ENCODE data around the gene FAM171A1.

The FAM171A1 gene

GRCh38 chr10:15351099-15351820 is 19.8 kb downstream of the FAM171A1 start:
- no peak for TF ChIP-seq CTCF (IDR thresholded peaks at IDR 0.05; ENCODE audit: insufficient read depth, missing control alignments)
- DNase-seq (ENCODE audit: insufficient read length, low spot score) (no peak), FAIRE-seq (no peak)

- FAIRE-seq: no peak
Observed at GRCh38 chr10:15349112-15349511, 22.0 kb downstream of the FAM171A1 start.

GRCh38 chr10:15348579-15348978 is 22.5 kb downstream of the FAM171A1 start:
- FAIRE-seq: no peak

More at GRCh38 chr10:15349112-15349511, 22.0 kb downstream of the FAM171A1 start:
- TF ChIP-seq CTCF (IDR thresholded peaks at IDR 0.05; ENCODE audit: insufficient read depth, missing control alignments): no peak
- no peak for DNase-seq (ENCODE audit: insufficient read length, low spot score)

GRCh38 chr10:15347150-15347549 is 23.9 kb downstream of the FAM171A1 start:
- no peak for TF ChIP-seq CTCF (IDR thresholded peaks at IDR 0.05; ENCODE audit: insufficient read depth, missing control alignments)
- DNase-seq (ENCODE audit: insufficient read length, low spot score) (no peak), FAIRE-seq (no peak)

More at GRCh38 chr10:15348579-15348978, 22.5 kb downstream of the FAM171A1 start:
- DNase-seq (ENCODE audit: insufficient read length, low spot score): no peak
- TF ChIP-seq CTCF (IDR thresholded peaks at IDR 0.05; ENCODE audit: insufficient read depth, missing control alignments): no peak

GRCh38 chr10:15346440-15347141 is 24.5 kb downstream of the FAM171A1 start:
- FAIRE-seq: no peak
- no peak for TF ChIP-seq CTCF (IDR thresholded peaks at IDR 0.05; ENCODE audit: insufficient read depth, missing control alignments)

GRCh38 chr10:15345450-15345849 is 25.6 kb downstream of the FAM171A1 start:
- TF ChIP-seq CTCF (IDR thresholded peaks at IDR 0.05; ENCODE audit: insufficient read depth, missing control alignments): no peak
- DNase-seq (ENCODE audit: insufficient read length, low spot score): no peak
- no peak for FAIRE-seq

More at GRCh38 chr10:15346440-15347141, 24.5 kb downstream of the FAM171A1 start:
- DNase-seq (ENCODE audit: insufficient read length, low spot score): no peak

GRCh38 chr10:15344876-15345285 is 26.2 kb downstream of the FAM171A1 start:
- FAIRE-seq (no peak), DNase-seq (ENCODE audit: insufficient read length, low spot score) (no peak)
- no peak for TF ChIP-seq CTCF (IDR thresholded peaks at IDR 0.05; ENCODE audit: insufficient read depth, missing control alignments)
